ENCODE results near the gene TMPRSS11F.

TMPRSS11F gene

GRCh38 chr4:68011684-68012083 is 118.0 kb downstream of the TMPRSS11F start:
- no peaks in the 10 kb centered on the region for H3K36me3 ChIP-seq
- DNase-seq: no peak
- no peaks in the 10 kb centered on the region for H3K27me3 ChIP-seq (ENCODE audit: insufficient read depth, low read depth, severe bottlenecking)
- H3K4me3 ChIP-seq (ENCODE audit: low read depth, low read length): no peak overlapping the region
- no peak for TF ChIP-seq CTCF (IDR thresholded peaks at IDR 0.05; ENCODE audit: low read depth, low read length)
- no peak overlapping the region for H3K27ac ChIP-seq
- no peaks in the 10 kb centered on the region for H3K9me3 ChIP-seq (ENCODE audit: severe bottlenecking)

All from WERI-Rb-1 (cell line).